Fibroblast of peridontal ligament (primary cell): ENCODE data around the gene TOPBP1.

Source experiments
- DNase-seq: peaks from one replicate; pipeline ENCODE4 v3.0.0-alpha.2; 2010; ENCODE audit errors: extremely low read depth

TOPBP1 gene

GRCh38 chr3:133608388-133608787, 53.4 kb downstream of the TOPBP1 start:
- DNase-seq = no peak

- no peak for DNase-seq
Observed at GRCh38 chr3:133607816-133608215, 53.9 kb downstream of the TOPBP1 start.

GRCh38 chr3:133606902-133607301, 54.8 kb downstream of the TOPBP1 start:
- no peak for DNase-seq

GRCh38 chr3:133606342-133606741, 55.4 kb downstream of the TOPBP1 start:
- DNase-seq = no peak

- no peak for DNase-seq
Observed at GRCh38 chr3:133600572-133601081, 61.1 kb downstream of the TOPBP1 start.

GRCh38 chr3:133599280-133599679, 62.5 kb downstream of the TOPBP1 start:
- DNase-seq = no peak

- no peak for DNase-seq
Observed at GRCh38 chr3:133598405-133598804, 63.3 kb downstream of the TOPBP1 start.

- DNase-seq = no peak
Observed at GRCh38 chr3:133595341-133595740, 66.4 kb downstream of the TOPBP1 start.

GRCh38 chr3:133593243-133593642, 68.5 kb downstream of the TOPBP1 start:
- no peak for DNase-seq

- no peak for DNase-seq
Observed at GRCh38 chr3:133592843-133593242, 68.9 kb downstream of the TOPBP1 start.

- peak; percentile 67 for DNase-seq
Observed at GRCh38 chr3:133591271-133591742, 70.4 kb downstream of the TOPBP1 start.

GRCh38 chr3:133589503-133589902, 72.2 kb downstream of the TOPBP1 start:
- DNase-seq = no peak

GRCh38 chr3:133588784-133589465, 72.8 kb downstream of the TOPBP1 start:
- no peak for DNase-seq

GRCh38 chr3:133588035-133588434, 73.7 kb downstream of the TOPBP1 start:
- no peak for DNase-seq

GRCh38 chr3:133583396-133583795, 78.3 kb downstream of the TOPBP1 start:
- no peak for DNase-seq

- peak; percentile 62 for DNase-seq
Observed at GRCh38 chr3:133578548-133579191, 83.1 kb downstream of the TOPBP1 start.

- no peak for DNase-seq
Observed at GRCh38 chr3:133576169-133576568, 85.6 kb downstream of the TOPBP1 start.

- DNase-seq = no peak
Observed at GRCh38 chr3:133575086-133575485, 86.7 kb downstream of the TOPBP1 start.

GRCh38 chr3:133574260-133574881, 87.4 kb downstream of the TOPBP1 start:
- DNase-seq = peak; percentile 81

- DNase-seq = no peak
Observed at GRCh38 chr3:133573629-133574194, 88.0 kb downstream of the TOPBP1 start, which contains the start of gene CDV3. TSS of gene CDV3 (plus strand) at chr3:133573686. CDS start at chr3:133574045, 359 bp downstream.

GRCh38 chr3:133573054-133573628, 88.6 kb downstream of the TOPBP1 start:
- peak; percentile 100 for DNase-seq
